ENCODE results near the gene SCAF8. TPM values are rescaled to one million over a fixed set of nuclear protein-coding genes. Genes with fewer than 3 reads are reported as not detected.

Gene SCAF8
- polyA plus RNA-seq, 1 experiment = 13.1 TPM

DNA sequence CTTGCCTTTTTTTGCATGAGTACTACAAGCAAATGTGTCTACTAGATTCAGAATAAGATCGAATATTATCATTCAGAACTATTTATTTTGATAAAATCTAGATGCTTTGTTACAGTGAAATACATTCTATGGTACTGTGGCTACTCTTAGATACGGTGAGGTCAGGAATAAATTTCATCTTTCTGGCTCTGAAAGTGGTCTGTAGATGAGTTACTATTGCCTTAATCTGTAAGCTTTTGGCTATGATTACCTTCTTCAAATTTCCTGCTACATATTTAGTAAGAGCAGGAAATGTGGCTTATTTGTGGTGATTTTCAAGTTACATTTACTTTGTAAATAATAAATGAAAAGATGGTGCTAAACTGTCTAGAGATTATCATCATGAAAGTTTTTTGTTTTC lies 50.0 kb downstream of the SCAF8 start:
- ChIA-PET POLR2A (no interaction called here), CTCF (interaction anchor here (0.9 kb wide), 1 partner anchor 107 kb away, joined by 3 read pairs; no protein-coding TSS in a partner anchor)
- no peaks in the 10 kb centered on the region for H3K27me3 ChIP-seq (ENCODE audit: control insufficient read depth, insufficient read depth, low read length)
- peaks cover 1% of the 10 kb centered on the region; the same call in 1 of the 2 replicates for H3K36me3 ChIP-seq (ENCODE audit: control insufficient read depth, insufficient read depth, low read length)
- TF ChIP-seq CTCF (IDR thresholded peaks at IDR 0.05; ENCODE audit: insufficient read depth, low read depth, low read length) = no peak
- H3K4me3 ChIP-seq (ENCODE audit: low read depth, low read length) = no peak overlapping the region
- no peak for DNase-seq (ENCODE audit: low read depth)

GRCh38 chr6:154785075-154785474 lies 51.9 kb downstream of the SCAF8 start:
- TF ChIP-seq CTCF (IDR thresholded peaks at IDR 0.05; ENCODE audit: insufficient read depth, low read depth, low read length) = no peak

DNA sequence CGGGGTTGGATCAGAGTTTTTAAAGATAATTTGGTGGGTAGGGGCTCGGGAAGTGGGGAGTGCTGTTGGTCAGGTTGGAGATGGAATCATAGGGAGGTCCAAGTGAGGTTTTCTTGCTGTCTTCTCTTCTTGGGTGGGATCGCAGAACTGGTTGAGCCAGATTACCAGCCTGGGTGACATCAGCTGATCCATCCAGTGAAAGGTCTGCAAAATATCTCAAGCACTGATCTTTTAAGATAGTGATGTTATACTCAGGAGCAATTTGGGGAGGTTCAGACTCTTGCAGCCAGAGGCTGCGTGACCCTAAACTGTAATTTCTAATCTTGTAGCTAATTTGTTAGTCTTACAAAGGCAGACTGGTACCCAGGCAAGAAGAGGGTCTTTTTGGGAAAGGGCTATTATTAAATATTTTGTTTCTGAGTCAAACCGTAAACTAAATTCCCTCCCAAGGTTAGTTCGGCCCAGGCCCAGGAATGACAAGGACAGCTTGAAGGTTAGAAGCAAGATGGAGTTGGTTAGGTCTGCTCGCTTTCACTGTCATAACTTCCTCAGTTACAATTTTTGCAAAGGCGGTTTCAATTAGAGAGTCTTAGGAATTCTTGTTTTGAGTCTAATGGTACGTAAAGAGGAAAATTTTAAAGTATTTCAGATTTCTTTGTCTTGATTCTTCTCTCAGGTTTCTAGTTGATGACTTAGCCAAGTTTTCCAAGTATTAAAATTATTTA lies 53.1 kb downstream of the SCAF8 start:
- peaks cover 1% of the 10 kb centered on the region; the same call in 1 of the 2 replicates for H3K36me3 ChIP-seq (ENCODE audit: control insufficient read depth, insufficient read depth, low read length)
- ChIA-PET CTCF (interaction anchor here (1.3 kb wide), 1 partner anchor 12 kb away, joined by 3 read pairs; no protein-coding TSS in a partner anchor), POLR2A (no interaction called here)
- no peak for DNase-seq (ENCODE audit: low read depth)
- no peak overlapping the region for H3K4me3 ChIP-seq (ENCODE audit: low read depth, low read length)
- TF ChIP-seq CTCF (IDR thresholded peaks at IDR 0.05; ENCODE audit: insufficient read depth, low read depth, low read length) = no peak
- H3K27me3 ChIP-seq (ENCODE audit: control insufficient read depth, insufficient read depth, low read length) = no peaks in the 10 kb centered on the region

More at GRCh38 chr6:154785075-154785474, 51.9 kb downstream of the SCAF8 start:
- Histone ChIP-seq H3K27me3 (ENCODE audit: control insufficient read depth, insufficient read depth, low read length) (no peaks in the 10 kb centered on the region), H3K36me3 (ENCODE audit: control insufficient read depth, insufficient read depth, low read length) (peaks cover 1% of the 10 kb centered on the region; the same call in 1 of the 2 replicates), H3K4me3 (ENCODE audit: low read depth, low read length) (no peak overlapping the region)
- CTCF ChIA-PET = interaction anchor here (0.9 kb wide), 1 partner anchor 37 kb away, joined by 5 read pairs; no protein-coding TSS in a partner anchor
- no peak for DNase-seq (ENCODE audit: low read depth)
- POLR2A ChIA-PET = no interaction called here

DNA sequence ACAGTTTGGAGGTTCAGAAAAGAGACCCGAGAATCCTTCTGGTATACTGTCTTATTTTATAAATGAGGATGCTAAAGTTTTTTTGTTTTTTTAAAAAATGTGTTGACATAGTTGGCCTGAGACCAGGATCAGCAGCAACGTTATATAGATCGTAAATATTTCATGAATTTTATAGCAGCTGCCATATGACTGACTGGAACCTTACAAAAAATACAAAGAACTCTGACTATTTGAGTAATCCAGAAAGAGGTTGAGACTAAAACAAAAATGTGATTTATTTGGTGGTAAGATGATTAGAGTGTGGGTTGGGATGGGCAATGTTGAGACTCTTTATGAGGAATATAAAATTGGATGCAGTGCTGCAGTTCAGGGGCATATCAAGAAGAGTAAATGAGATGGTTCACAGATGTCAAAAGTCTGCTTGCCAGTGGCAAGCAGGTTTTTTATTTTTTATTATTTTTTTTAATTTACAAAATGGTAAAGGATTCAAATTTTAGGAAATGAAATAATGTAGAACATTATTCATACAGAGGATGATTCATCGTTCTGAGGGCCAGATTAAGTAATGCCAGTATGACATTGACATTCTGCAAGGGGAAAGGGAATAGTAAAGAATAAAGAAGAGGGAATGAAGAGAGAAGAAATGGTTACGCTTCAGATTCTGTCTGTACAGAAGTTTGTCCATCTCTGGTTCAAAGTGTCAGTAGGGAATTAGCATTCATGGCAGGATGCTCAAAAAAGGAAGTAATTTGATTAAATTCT lies 58.5 kb downstream of the SCAF8 start:
- ChIA-PET CTCF (no interaction called here), POLR2A (no interaction called here)
- H3K4me3 ChIP-seq (ENCODE audit: low read depth, low read length) = no peak overlapping the region
- H3K36me3 ChIP-seq (ENCODE audit: control insufficient read depth, insufficient read depth, low read length) = peaks cover 3% of the 10 kb centered on the region
- TF ChIP-seq CTCF (IDR thresholded peaks at IDR 0.05; ENCODE audit: insufficient read depth, low read depth, low read length) = no peak
- no peak for DNase-seq (ENCODE audit: low read depth)
- no peaks in the 10 kb centered on the region for H3K27me3 ChIP-seq (ENCODE audit: control insufficient read depth, insufficient read depth, low read length)

GRCh38 chr6:154792325-154792724 lies 59.1 kb downstream of the SCAF8 start:
- Histone ChIP-seq H3K4me3 (ENCODE audit: low read depth, low read length) (no peak overlapping the region), H3K36me3 (ENCODE audit: control insufficient read depth, insufficient read depth, low read length) (peaks cover 1% of the 10 kb centered on the region; the same call in 1 of the 2 replicates), H3K27me3 (ENCODE audit: control insufficient read depth, insufficient read depth, low read length) (no peaks in the 10 kb centered on the region)
- POLR2A ChIA-PET = no interaction called here
- no peak for TF ChIP-seq CTCF (IDR thresholded peaks at IDR 0.05; ENCODE audit: insufficient read depth, low read depth, low read length)
- no peak for DNase-seq (ENCODE audit: low read depth)
- CTCF ChIA-PET = no interaction called here
